ENCODE results near the gene RAD51B. TPM values are rescaled to one million over a fixed set of nuclear protein-coding genes. Genes with fewer than 3 reads are reported as not detected.

The RAD51B gene
- total RNA-seq, 2 donors from 2014 or later: 9.3 to 12.1 TPM

DNA sequence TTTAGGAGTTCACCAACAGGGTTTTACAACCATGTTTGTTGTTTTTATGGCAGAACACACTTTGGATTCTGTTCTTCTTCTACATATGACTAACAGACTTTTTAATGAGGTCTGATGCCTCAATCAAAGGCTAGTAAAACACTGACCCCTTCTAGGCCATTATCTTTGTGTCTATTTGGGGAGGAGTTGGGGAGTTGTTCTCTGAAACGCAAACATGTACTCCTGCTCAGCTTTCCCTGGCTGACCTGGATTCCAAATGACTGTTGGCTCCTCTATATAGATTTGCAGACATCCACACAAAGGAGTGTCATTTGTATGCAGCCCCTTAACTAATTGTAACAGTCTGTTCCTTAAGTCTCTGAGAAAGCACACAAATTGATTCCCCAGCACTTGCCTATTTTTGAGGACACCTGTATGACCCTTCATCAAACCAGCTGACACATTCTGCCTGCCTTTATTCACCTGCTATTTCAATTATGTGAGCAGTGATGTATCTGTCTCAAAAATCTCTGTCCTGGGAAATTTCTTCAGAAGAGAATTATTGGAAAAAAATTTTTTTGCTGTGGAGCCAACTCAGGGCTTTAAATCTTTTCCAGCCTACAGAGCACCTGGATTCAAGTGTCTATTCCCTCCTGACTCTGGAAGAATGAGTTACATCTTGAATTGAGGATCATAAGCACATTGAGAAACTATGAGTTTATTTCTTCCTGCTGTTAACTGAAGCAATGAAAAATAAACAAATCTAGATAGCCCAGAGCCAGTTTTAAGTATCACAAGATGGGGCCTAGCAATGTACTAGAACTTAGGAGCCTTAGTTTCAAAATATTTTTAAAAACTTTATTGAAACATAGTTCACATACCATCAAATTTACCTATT, 417.2 kb downstream of the RAD51B start:
- TF ChIP-seq, protein P1, sequence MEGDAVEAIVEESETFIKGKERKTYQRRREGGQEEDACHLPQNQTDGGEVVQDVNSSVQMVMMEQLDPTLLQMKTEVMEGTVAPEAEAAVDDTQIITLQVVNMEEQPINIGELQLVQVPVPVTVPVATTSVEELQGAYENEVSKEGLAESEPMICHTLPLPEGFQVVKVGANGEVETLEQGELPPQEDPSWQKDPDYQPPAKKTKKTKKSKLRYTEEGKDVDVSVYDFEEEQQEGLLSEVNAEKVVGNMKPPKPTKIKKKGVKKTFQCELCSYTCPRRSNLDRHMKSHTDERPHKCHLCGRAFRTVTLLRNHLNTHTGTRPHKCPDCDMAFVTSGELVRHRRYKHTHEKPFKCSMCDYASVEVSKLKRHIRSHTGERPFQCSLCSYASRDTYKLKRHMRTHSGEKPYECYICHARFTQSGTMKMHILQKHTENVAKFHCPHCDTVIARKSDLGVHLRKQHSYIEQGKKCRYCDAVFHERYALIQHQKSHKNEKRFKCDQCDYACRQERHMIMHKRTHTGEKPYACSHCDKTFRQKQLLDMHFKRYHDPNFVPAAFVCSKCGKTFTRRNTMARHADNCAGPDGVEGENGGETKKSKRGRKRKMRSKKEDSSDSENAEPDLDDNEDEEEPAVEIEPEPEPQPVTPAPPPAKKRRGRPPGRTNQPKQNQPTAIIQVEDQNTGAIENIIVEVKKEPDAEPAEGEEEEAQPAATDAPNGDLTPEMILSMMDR (IDR thresholded peaks at IDR 0.05): no peak
- Histone ChIP-seq H3K4me1 (ENCODE audit: control insufficient read depth in 1 of 2, low read depth in 2 of 2) (peaks cover 11 to 23% of the 10 kb centered on the region in 2 donors), H3K27ac (no peak overlapping the region), H3K27me3 (replicated peaks; ENCODE audit: insufficient read depth) (no peaks in the 10 kb centered on the region), H3K9me3 (no peaks in the 10 kb centered on the region), H3K36me3 (no peaks in the 10 kb centered on the region), H3K4me3 (no peak overlapping the region)
- ATAC-seq (ENCODE audit: insufficient number of reproducible peaks, low FRiP score, low read depth) (no peak), DNase-seq (ENCODE audit: low spot score) (no peak)

DNA sequence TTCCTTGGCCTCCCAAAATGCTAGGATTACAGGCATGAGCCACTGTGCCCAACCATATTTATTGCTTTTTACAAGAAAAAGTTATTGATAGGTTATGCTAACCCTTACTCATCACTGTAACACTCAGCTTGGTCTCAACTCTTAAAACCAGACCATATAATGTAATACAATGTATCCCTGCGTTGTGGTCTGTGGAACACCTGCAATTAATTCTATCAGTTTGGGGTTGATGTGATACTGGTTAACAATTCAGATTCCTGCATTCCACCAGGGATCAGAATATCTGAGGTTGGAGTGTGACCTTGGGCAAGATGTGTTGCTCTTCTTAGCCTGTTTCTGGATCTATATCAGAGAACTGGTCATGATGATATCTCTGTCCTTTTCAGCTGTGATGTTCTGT, 419.0 kb downstream of the RAD51B start:
- TF ChIP-seq, protein P1 (IDR thresholded peaks at IDR 0.05): no peak
- DNase-seq (ENCODE audit: low spot score): no peak
- no peak overlapping the region for H3K4me3 ChIP-seq
- no peak for ATAC-seq (ENCODE audit: insufficient number of reproducible peaks, low FRiP score, low read depth)
- no peaks in the 10 kb centered on the region for H3K9me3 ChIP-seq
- no peak overlapping the region for H3K27ac ChIP-seq
- peaks cover 0 to 7% of the 10 kb centered on the region in 2 donors for H3K4me1 ChIP-seq (ENCODE audit: control insufficient read depth in 1 of 2, low read depth in 2 of 2)
- H3K36me3 ChIP-seq: no peaks in the 10 kb centered on the region
- no peaks in the 10 kb centered on the region for H3K27me3 ChIP-seq (replicated peaks; ENCODE audit: insufficient read depth)

DNA sequence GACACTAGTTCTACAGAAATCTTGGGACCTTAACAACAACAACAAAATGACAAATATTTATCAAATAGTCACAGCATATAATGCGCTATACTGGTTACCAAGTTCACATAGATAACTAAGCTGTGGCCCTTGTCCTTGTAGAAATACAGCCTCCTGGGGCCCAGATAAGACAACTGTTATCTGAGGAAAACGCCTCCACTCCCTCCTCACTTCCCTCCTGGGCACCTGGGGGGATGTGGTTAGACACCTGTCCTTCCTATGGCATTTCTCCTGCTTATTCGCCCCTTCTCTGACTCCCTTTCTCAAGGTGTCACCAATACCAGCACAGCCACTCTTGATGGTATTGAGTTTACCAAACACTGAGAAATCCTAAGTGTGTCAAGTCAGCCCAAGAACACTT, 419.4 kb downstream of the RAD51B start:
- no peaks in the 10 kb centered on the region for H3K36me3 ChIP-seq
- no peak overlapping the region for H3K27ac ChIP-seq
- peaks cover 0 to 5% of the 10 kb centered on the region in 2 donors for H3K4me1 ChIP-seq (ENCODE audit: control insufficient read depth in 1 of 2, low read depth in 2 of 2)
- ATAC-seq (ENCODE audit: insufficient number of reproducible peaks, low FRiP score, low read depth) (no peak), DNase-seq (ENCODE audit: low spot score) (no peak)
- no peaks in the 10 kb centered on the region for H3K9me3 ChIP-seq
- no peak overlapping the region for H3K4me3 ChIP-seq
- TF ChIP-seq, protein P1 (IDR thresholded peaks at IDR 0.05): no peak
- H3K27me3 ChIP-seq (replicated peaks; ENCODE audit: insufficient read depth): no peaks in the 10 kb centered on the region

DNA sequence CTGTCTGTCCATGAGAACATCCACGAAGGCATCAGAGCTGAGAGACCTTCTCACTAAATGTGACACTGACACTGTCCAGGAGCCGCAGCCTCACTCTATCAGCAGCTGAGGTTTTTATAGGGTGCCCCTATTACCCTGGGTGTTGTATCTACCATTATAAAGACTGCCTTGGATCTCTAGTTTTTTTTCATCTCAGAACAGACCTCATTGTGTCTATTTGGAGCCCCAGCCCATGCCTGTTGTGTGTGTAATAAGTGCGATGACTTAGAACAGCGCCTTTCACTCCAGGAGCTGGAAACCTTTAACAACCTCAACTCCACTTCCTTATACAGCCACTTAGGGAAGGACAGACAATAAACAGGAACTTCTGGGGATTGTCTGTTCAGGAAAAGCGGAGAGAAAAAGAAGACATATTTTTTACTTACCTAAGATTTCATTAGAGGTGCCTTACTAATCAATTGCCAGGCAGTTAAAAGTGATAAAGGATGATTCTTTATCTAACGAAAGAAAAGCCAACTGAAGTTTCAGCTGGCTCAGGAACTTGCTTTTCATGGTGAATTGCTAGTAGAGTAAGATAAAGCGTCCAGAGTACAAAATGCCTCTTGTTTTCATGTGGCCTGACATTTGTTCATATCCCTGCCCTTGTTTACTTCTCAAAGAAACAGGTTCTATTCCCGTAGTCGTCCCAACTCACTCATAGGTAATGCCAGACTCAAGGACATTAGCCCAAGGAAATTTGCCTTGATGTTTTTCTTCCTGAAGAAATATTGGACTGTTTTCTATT, 420.6 kb downstream of the RAD51B start:
- no peaks in the 10 kb centered on the region for H3K9me3 ChIP-seq
- H3K27ac ChIP-seq: peak overlapping the region in 1 of 2 donors; percentile 9
- no peaks in the 10 kb centered on the region for H3K27me3 ChIP-seq (replicated peaks; ENCODE audit: insufficient read depth)
- ATAC-seq (ENCODE audit: insufficient number of reproducible peaks, low FRiP score, low read depth) (no peak), DNase-seq (ENCODE audit: low spot score) (no peak)
- H3K4me1 ChIP-seq (ENCODE audit: control insufficient read depth in 1 of 2, low read depth in 2 of 2): peaks cover under 1 to 15% of the 10 kb centered on the region in 2 donors
- no peak overlapping the region for H3K4me3 ChIP-seq
- H3K36me3 ChIP-seq: no peaks in the 10 kb centered on the region
- TF ChIP-seq, protein P1 (IDR thresholded peaks at IDR 0.05): no peak

DNA sequence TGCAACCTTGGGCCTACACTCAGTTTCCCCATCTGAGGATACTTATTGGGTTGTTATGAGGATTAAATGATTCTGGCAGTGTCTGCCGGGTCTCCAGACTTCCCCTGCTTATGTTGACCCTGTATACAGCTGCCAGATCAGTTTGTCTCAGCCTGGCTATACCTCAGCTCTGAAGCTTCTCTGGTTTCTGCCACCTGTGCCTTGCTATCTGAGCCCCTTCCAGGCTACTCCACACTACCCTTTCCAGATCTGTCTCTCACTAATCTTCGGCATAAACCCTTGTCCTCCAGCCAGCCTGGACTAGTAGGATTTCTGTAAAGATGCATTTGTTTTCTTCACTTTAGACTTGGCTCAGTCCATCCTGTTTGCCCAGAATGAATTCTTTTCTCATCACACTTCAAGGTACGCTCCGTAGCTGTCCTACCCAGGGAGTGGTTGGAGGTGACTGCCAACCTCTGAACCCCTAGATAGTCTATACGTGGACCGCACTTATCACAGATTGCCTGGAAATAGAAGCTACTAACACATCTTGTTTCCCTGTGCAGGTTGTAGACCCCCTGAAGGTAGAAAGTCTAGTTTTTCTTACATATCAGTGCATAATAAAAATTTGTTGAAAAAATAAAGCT, 422.4 kb downstream of the RAD51B start:
- TF ChIP-seq, protein P1 (IDR thresholded peaks at IDR 0.05): no peak
- H3K4me3 ChIP-seq: no peak overlapping the region
- no peak for ATAC-seq (ENCODE audit: insufficient number of reproducible peaks, low FRiP score, low read depth)
- no peak for DNase-seq (ENCODE audit: low spot score)
- no peak overlapping the region for H3K27ac ChIP-seq
- H3K36me3 ChIP-seq: no peaks in the 10 kb centered on the region
- H3K9me3 ChIP-seq: no peaks in the 10 kb centered on the region
- H3K27me3 ChIP-seq (replicated peaks; ENCODE audit: insufficient read depth): no peaks in the 10 kb centered on the region
- peaks cover 17 to 33% of the 10 kb centered on the region in 2 donors for H3K4me1 ChIP-seq (ENCODE audit: control insufficient read depth in 1 of 2, low read depth in 2 of 2)

Measured in thoracic aorta (tissue), 2 donors.